ENCODE results near the gene KRT16. TPM values are rescaled to one million over a fixed set of nuclear protein-coding genes. Genes with fewer than 3 reads are reported as not detected.
"Not testable (repeated sequence)": the region's sequence is repeated elsewhere in the genome, so short reads cannot be mapped to it uniquely, and the experiment has no call there.

Gene KRT16
- total and polyA plus RNA-seq, 2 donors from 2014 or later = 3.1 TPM; not detected in 1

DNA sequence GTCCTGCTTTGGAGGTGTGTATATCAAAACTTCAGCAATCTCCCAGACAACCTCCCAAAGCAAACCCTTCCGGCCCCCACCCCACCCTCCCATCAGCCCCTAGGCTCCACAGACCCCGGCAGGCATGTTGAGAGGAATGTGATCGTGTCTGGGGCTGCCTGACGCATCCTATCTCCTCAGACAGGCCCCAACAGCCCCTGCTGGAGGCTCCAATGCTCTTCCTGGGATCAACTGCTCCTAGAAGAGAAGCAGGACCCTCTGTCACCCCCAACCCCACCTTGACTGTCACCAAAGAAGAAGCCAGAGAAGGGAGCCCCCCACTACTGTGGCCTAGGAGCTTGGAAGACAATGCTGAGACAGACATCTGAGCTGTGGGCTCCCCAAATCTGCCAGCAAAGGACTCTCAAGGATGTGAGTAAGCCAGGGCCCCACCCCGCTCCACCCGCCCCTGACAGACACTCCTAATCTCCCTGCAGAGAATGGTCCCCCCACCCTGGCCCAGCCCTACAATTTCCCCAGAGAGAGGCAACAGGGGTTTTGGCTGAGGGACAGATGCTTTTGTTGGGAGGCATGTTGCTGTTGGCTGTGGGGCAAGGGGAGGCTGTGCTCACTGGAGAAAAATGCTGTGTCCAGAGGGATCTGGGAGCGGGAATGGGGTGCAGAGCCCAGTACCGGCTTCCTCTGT is 24.3 kb downstream of the KRT16 start:
- Histone ChIP-seq H3K27ac (ENCODE audit: low read depth in 2 of 2, low read length in 2 of 2) (no peak overlapping the region), H3K36me3 (ENCODE audit: control insufficient read depth in 2 of 3, insufficient read depth in 3 of 3, low read length in 3 of 3) (no peaks in the 10 kb centered on the region), H3K9me3 (ENCODE audit: control insufficient read depth in 2 of 3, insufficient read depth in 1 of 3, low read length in 3 of 3) (no peaks in the 10 kb centered on the region), H3K4me1 (ENCODE audit: control insufficient read depth in 2 of 3, insufficient read depth in 2 of 3, low read depth in 1 of 3, low read length in 3 of 3) (no peaks in the 10 kb centered on the region), H3K27me3 (ENCODE audit: control insufficient read depth, insufficient read depth, low read length) (no peaks in the 10 kb centered on the region), H3K9ac (ENCODE audit: low read length in 3 of 3) (no peak overlapping the region), H3K4me3 (ENCODE audit: low read length in 3 of 3) (no peak overlapping the region)
- no peak for DNase-seq
- FAIRE-seq = no peak
- TF ChIP-seq, protein P1, sequence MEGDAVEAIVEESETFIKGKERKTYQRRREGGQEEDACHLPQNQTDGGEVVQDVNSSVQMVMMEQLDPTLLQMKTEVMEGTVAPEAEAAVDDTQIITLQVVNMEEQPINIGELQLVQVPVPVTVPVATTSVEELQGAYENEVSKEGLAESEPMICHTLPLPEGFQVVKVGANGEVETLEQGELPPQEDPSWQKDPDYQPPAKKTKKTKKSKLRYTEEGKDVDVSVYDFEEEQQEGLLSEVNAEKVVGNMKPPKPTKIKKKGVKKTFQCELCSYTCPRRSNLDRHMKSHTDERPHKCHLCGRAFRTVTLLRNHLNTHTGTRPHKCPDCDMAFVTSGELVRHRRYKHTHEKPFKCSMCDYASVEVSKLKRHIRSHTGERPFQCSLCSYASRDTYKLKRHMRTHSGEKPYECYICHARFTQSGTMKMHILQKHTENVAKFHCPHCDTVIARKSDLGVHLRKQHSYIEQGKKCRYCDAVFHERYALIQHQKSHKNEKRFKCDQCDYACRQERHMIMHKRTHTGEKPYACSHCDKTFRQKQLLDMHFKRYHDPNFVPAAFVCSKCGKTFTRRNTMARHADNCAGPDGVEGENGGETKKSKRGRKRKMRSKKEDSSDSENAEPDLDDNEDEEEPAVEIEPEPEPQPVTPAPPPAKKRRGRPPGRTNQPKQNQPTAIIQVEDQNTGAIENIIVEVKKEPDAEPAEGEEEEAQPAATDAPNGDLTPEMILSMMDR (IDR thresholded peaks at IDR 0.05; ENCODE audit: borderline replicate concordance, extremely low read depth, insufficient read depth) = no peak
- intact Hi-C loops (cut with DNase I) = no loop called here

DNA sequence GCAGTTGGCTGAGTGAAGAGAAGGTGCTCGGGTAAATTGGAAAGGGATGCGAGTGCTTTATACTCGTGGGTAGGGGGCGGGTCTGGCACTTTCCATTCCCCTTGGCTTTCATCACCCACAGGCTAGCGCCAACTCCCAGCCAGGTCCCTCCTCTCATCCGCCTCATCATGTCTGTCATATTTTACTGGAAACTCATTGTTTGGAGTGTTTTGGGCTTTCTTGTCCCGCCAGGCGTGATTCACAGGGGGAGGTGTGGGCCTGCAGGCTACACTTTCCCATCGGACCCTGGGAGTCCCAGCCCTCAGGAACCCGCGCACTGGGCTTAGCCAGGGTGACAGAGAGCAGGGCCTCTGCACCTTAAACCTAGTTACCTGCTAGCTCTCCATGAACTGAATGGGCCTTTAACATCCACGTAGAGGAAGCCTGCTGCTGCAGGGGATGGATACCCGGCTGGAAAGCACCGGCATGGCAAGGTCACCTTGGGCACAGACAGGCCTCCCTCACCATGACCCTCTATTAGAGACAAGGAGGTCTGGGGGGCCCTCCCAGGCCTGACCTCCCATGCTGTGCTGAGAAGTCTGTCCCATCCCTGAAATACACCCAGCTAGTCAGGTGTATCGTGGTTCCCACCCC is 25.6 kb downstream of the KRT16 start, which contains the start of gene KRT14:
TSS of gene KRT14 (minus strand) at position 33 of the 633 bp plus-strand sequence. CDS start 61 bp downstream, outside the sequence.
- Histone ChIP-seq H3K4me3 (ENCODE audit: low read length in 3 of 3) (no peak within 1 kb of the TSS), H3K36me3 (ENCODE audit: control insufficient read depth in 2 of 3, insufficient read depth in 3 of 3, low read length in 3 of 3) (no peaks in the 10 kb centered on the region), H3K4me1 (ENCODE audit: control insufficient read depth in 2 of 3, insufficient read depth in 2 of 3, low read depth in 1 of 3, low read length in 3 of 3) (no peaks in the 10 kb centered on the region), H3K27ac (ENCODE audit: low read depth in 2 of 2, low read length in 2 of 2) (no peak within 1 kb of the TSS), H3K9me3 (ENCODE audit: control insufficient read depth in 2 of 3, insufficient read depth in 1 of 3, low read length in 3 of 3) (no peaks in the 10 kb centered on the region), H3K27me3 (ENCODE audit: control insufficient read depth, insufficient read depth, low read length) (no peaks in the 10 kb centered on the region), H3K9ac (ENCODE audit: low read length in 3 of 3) (no peak within 1 kb of the TSS)
- DNase-seq (no peak), FAIRE-seq (no peak)
- intact Hi-C loops (cut with DNase I) = no loop called here
- TF ChIP-seq, protein P1 (IDR thresholded peaks at IDR 0.05; ENCODE audit: borderline replicate concordance, extremely low read depth, insufficient read depth) = no peak

DNA sequence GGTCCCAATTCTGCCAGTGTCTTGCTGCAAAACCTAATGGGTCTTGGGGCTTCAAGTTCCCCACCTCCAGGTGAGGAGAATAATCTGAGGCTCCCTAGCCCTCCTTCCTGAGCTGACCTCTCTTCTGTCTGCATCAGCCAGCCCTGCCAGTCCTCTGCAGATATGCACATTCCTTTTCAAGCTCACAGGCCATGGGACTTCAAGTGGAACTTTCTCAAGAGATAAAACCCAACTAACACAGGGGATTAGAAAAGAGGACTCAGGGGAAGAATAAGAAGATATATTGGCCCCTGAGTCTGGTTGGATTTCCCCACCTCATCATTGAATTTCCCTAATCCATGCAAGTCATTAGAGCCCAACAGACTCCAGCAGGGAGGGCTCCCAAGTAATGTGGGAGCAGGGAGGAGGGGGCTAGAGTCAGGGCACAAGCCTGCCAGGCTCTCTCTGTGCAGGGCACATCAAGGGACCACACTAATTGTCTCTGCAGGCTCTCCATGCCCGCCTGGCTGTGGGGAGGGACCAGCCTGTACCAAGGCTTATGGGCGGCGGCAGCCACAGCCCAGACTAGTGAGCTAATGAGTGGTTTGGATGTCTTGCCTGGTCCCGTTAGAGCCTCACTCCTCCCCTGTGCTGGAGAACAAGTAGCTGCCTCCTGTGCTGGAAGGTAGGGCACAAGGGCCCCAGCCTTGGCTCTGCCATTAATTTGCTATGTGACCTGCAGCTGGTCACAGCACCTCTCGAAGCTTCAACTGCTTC is 27.1 kb downstream of the KRT16 start:
- Histone ChIP-seq H3K27me3 (ENCODE audit: control insufficient read depth, insufficient read depth, low read length) (no peaks in the 10 kb centered on the region), H3K4me1 (ENCODE audit: control insufficient read depth in 2 of 3, insufficient read depth in 2 of 3, low read depth in 1 of 3, low read length in 3 of 3) (no peaks in the 10 kb centered on the region), H3K27ac (ENCODE audit: low read depth in 2 of 2, low read length in 2 of 2) (no peak overlapping the region), H3K9me3 (ENCODE audit: control insufficient read depth in 2 of 3, insufficient read depth in 1 of 3, low read length in 3 of 3) (no peaks in the 10 kb centered on the region), H3K36me3 (ENCODE audit: control insufficient read depth in 2 of 3, insufficient read depth in 3 of 3, low read length in 3 of 3) (no peaks in the 10 kb centered on the region), H3K4me3 (ENCODE audit: low read length in 3 of 3) (no peak overlapping the region), H3K9ac (ENCODE audit: low read length in 3 of 3) (no peak overlapping the region)
- intact Hi-C loops (cut with DNase I) = no loop called here
- FAIRE-seq = no peak
- TF ChIP-seq, protein P1 (IDR thresholded peaks at IDR 0.05; ENCODE audit: borderline replicate concordance, extremely low read depth, insufficient read depth) = no peak
- DNase-seq = no peak

DNA sequence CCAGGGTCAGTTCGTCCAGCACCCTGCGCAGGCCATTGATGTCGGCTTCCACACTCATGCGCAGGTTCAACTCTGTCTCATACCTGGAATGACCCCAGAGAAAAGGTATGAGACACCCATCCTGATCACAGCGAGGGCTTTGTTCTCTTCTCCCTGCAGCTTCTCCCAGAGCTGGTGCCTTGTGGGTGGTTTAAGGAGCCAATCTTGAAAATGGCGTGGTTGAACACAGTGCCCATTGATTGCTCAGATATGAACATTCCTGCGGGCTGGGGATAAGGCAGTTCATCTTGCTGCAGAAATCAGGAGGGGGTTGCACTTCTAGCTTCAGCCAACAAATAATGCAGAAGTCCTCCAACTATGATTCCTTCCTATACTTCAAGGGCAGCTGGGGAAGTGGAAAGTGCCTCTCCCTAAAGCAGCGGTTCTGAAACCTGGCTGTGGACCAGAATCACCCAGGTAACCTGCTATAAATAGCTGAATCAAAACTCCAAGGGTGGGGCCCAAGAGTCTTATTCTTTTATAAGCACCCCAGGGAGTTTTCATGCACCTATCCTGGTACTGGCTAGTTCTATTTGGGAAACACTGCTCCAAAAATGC is 28.1 kb downstream of the KRT16 start:
- H3K4me3 ChIP-seq (ENCODE audit: low read length in 3 of 3); FAIRE-seq; H3K27ac ChIP-seq (ENCODE audit: low read depth in 2 of 2, low read length in 2 of 2); H3K27me3 ChIP-seq (ENCODE audit: control insufficient read depth, insufficient read depth, low read length); H3K36me3 ChIP-seq (ENCODE audit: control insufficient read depth in 2 of 3, insufficient read depth in 3 of 3, low read length in 3 of 3); H3K9ac ChIP-seq (ENCODE audit: low read length in 3 of 3); DNase-seq; H3K9me3 ChIP-seq (ENCODE audit: control insufficient read depth in 2 of 3, insufficient read depth in 1 of 3, low read length in 3 of 3); H3K4me1 ChIP-seq (ENCODE audit: control insufficient read depth in 2 of 3, insufficient read depth in 2 of 3, low read depth in 1 of 3, low read length in 3 of 3); intact Hi-C loops (cut with DNase I): not testable (repeated sequence)

Data from kidney (tissue), 14 donors.